GM18858 (cell line): ENCODE measurements around the gene AQP6.

ENCODE experiments used
- ATAC-seq: cut with Tn5 transposase; IDR thresholded peaks from one replicate; pipeline ENCODE4 v1.9.1; 2021; ENCODE audit not compliant: unreplicated experiment

Gene AQP6

DNA sequence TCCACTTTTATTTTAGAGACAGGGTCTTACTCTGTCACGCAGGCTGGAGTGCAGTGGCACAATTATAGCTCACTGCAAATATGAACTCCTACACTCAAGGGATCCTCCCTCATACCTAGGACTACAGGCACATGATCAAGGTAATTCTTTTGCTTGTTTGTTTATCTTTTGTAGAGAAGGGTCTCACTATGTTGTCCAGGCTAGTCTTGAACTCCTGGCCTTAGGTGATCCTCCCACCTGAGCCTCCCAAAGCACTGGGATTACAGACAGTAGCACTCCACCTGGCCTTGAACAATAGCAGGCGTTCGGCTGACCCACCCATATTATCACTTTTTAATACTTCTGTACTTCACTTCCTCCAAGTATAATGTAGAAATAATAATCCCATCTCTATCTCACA, 53.9 kb downstream of the AQP6 start:
- no peak for ATAC-seq
